GM20000 (cell line): ENCODE measurements around the gene BICC1.

Experiments
- DNase-seq: peaks from one replicate; pipeline ENCODE4 v3.0.0; 2012; ENCODE audit warnings: low spot score
- TF ChIP-seq, protein P1 (sequence below): IDR thresholded peaks from 2 replicates; pipeline ENCODE4 v1.5.1; 2012; ENCODE audit warnings: mild to moderate bottlenecking, control low read depth; ENCODE audit errors: extremely low read depth, missing control alignments

Gene BICC1

DNA sequence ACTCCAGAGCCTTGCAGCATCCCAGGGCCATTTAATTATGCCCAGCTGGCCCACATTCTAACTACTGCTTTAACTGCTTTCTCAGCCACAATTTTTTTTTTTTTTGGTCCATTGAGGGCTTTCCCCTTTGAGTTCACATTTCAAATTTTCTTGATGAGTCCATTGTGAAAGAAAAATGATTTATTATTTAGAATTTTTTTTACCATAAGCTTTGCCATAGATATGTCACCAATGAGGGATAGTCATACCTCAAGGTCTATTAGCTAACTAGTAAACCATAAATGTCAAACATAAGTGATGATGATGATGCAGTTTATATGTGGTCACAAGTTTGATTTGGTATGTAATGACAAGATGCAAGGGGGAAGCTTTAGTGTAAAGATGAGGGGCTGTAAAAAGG, 282.9 kb downstream of the BICC1 start:
- DNase-seq = no peak
- TF ChIP-seq, protein P1, sequence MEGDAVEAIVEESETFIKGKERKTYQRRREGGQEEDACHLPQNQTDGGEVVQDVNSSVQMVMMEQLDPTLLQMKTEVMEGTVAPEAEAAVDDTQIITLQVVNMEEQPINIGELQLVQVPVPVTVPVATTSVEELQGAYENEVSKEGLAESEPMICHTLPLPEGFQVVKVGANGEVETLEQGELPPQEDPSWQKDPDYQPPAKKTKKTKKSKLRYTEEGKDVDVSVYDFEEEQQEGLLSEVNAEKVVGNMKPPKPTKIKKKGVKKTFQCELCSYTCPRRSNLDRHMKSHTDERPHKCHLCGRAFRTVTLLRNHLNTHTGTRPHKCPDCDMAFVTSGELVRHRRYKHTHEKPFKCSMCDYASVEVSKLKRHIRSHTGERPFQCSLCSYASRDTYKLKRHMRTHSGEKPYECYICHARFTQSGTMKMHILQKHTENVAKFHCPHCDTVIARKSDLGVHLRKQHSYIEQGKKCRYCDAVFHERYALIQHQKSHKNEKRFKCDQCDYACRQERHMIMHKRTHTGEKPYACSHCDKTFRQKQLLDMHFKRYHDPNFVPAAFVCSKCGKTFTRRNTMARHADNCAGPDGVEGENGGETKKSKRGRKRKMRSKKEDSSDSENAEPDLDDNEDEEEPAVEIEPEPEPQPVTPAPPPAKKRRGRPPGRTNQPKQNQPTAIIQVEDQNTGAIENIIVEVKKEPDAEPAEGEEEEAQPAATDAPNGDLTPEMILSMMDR = no peak

DNA sequence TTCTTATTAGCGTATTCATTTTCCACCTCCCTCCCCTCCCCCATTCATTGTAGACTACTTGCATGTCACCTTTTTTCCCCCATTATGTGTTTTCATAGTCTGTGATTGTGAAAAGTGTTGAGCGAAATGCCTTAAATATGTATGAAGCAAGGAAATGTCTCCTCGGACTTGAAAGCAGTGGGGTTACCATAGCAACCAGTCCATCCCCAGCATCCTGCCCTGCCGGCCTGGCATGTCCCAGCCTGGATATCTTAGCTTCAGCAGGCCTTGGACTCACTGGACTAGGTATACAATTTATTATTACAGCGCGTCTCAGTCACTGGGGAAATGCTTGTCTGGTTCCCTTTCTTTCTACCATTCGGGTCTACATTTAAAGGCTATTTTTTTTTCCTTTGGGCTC, 283.6 kb downstream of the BICC1 start:
- TF ChIP-seq, protein P1 = no peak
- DNase-seq = no peak

DNA sequence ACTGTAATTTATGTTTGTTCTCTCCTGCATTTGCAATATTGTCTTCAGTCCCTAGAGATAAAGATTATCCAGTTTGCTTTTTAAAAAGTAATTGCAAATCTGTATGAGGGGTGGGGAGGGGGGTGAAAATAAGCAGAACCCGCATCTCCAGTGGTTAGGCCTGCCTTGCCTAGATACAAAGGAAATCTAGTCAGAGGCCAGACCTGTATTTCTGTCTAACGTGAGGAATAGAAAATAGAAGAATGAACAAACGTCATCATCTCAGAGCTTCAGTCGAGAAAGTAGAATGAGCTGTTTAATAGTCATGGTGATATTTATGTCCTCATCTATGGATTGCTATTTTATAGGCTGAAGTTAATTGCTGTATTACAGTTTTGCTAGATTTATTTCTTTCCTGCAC, 284.2 kb downstream of the BICC1 start:
- no peak for DNase-seq
- TF ChIP-seq, protein P1 = no peak

DNA sequence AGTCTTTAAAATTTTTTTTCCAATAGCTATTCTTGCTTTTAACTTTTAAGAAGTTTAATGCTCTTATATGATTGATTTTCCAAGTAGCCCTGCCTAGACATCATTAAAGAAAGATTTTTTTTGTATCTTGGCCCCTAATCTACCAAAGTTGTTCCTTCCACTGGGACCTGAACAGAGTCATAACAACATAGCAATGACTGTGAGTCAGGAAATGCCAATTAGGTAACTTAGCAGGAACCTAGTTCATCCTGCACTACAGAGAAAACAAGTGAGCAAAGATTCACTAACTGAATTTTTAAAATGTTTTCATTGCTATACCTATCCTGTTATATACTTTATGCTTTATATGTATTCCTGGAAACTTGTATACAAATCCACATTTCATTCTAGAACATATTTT, 284.7 kb downstream of the BICC1 start:
- no peak for DNase-seq
- TF ChIP-seq, protein P1 = no peak

DNA sequence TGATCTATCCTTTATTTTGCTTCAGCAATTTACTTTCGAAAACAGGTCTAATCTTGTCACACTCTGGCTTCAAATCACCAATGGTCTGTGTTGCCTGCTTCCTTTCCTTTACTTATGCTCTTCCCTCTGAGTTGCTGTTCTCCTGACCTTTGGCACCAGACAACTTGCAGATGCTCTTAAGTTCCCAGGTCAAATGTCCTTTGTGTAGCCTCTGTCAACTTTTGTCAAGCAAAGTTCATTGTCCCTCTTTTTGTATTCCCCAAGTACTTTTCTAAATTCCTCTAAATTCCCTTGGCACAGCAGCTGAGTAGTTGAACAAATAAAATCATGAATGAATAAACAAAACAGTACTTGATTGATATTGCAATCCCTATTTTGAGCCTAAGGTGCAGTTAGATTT, 289.4 kb downstream of the BICC1 start:
- no peak for DNase-seq

DNA sequence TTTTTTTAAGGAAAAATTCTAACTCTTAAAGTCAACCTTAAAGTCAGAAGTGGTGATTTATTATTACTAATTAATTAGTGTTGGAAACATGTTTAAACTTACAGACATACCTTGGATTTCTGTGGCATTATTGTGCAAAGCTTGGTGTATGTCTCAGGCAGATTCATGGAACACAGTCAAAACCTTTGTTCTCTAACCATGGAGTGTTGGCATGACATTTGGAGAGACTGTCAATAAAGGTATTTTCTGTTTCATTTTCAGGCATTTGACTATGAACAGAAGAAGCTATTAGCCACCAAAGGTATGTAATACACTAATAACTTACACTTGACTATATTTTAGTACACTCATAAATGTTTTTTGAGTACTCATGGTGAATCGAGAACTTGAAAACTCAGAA, 293.7 kb downstream of the BICC1 start:
- DNase-seq = no peak
- TF ChIP-seq, protein P1 = no peak

More for the DNA sequence above, 289.4 kb downstream of the BICC1 start:
- TF ChIP-seq, protein P1 = no peak

DNA sequence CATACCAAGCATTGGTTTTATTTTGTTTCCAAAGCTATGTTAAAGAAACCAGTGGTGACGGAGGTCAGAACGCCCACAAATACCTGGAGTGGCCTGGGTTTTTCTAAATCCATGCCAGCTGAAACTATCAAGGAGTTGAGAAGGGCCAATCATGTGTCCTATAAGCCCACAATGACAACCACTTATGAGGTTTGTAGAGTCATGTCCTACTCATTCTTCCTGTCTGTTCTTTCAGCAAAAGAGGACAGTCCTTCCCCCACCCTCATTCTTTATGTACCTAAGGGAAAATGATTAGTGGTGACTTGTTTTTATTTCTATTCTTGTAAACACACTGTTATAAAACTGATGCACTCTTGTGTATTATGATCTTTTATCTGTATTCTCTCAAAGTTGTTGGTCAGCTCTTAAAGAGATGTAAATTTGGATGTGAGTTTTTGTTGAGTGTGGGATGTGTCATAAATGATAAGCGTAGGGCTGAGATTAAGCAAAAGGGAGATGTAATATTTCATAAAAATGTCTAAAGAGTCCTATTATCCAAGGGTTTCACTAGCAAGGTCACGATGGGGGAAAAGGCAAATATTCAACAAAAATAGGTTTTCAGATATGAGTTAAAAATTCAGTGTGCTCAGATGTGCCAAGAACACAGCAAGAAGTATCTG, 294.4 kb downstream of the BICC1 start:
- no peak for DNase-seq
- TF ChIP-seq, protein P1 = no peak
